C4-2B (cell line): ENCODE data around the gene GPR152.

ENCODE experiments used
- ZFX ChIP-seq: fragments of 450-650 bp; IDR thresholded peaks from 2 replicates; pipeline ENCODE4 v1.6.1; 2017
- TF ChIP-seq, protein P1 (sequence below): fragments of 450-650 bp; conservative IDR thresholded peaks from 2 replicates; pipeline ENCODE4 v1.5.1; 2017; ENCODE audit warnings: mild to moderate bottlenecking

DNA sequence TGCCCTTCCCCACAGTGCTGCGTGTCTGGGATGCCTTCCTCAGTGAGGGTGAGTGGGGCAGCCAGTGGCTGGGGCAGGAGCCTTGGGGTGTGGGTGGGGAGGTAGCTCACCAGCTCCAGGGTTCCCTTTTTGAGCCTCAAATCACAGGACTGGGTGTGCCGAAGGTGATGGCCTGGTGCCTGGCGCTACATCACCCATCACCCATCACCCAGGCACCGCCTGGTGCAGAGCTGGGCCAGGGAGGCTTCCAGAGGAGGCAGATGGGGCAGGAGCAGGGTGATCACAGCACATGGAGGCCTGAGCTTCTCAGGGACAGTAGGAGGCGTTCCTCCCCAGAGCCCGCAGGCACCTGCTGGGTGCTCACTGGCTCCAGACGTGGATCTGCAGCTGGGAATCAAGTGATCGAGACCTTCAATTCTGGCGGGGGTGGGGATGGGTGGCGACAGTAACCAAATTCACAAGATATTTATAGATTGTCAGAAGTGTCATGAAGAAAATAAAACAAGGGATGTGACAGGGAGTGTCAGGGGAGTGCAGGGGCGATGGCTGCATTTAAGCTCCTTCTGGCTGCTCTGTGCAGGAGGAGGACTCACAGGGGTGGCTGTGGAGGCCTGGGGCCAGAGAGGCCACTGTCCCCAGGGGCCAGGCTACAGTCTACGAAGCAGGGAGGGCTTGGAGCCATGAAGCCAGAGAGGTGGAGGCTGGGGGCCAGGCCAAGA is 45.4 kb downstream of the GPR152 start:
- TF ChIP-seq, protein P1, sequence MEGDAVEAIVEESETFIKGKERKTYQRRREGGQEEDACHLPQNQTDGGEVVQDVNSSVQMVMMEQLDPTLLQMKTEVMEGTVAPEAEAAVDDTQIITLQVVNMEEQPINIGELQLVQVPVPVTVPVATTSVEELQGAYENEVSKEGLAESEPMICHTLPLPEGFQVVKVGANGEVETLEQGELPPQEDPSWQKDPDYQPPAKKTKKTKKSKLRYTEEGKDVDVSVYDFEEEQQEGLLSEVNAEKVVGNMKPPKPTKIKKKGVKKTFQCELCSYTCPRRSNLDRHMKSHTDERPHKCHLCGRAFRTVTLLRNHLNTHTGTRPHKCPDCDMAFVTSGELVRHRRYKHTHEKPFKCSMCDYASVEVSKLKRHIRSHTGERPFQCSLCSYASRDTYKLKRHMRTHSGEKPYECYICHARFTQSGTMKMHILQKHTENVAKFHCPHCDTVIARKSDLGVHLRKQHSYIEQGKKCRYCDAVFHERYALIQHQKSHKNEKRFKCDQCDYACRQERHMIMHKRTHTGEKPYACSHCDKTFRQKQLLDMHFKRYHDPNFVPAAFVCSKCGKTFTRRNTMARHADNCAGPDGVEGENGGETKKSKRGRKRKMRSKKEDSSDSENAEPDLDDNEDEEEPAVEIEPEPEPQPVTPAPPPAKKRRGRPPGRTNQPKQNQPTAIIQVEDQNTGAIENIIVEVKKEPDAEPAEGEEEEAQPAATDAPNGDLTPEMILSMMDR: no peak
- no peak for TF ChIP-seq ZFX
